Measurements from ENCODE around the gene CDK11A.
"Not testable (repeated sequence)": the region's sequence is repeated elsewhere in the genome, so short reads cannot be mapped to it uniquely, and the experiment has no call there.

DNA sequence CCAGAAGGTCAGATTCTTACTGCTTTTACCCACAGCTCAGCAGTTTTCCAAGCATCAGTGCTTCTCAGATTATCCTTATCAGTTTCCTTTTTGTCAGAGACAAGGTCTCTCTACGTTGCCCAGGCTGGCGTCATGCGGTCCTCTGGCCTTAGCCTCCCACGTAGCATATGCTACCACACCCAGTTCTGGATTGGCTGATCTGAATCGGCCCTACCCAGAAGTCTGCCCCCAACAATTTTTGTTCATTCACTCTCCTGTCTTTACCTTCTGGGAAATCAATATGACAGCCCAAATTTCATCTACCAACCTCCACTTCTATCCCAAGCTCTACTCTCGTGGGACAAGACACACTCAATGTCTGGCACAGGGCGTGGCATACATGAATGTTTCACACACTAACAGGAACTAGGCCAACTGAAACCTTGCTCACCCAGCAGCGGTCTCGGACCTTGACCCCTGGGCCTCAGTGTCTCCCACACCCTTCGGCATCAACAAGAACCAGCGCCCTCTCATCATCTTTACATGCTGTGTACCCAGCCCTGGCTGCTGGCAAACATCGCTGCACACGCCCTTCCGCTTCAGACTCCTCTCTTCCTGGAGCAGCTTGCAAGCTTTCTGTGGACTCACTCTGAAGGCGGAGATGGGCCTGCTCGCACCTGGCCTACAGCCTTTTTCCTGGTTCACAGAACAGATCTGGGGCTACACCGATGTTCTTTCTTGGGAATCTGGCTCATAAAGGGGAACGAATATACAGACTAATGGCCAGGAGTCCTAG is 8.9 kb downstream of the CDK11A start:
- TF ChIP-seq, protein P1, sequence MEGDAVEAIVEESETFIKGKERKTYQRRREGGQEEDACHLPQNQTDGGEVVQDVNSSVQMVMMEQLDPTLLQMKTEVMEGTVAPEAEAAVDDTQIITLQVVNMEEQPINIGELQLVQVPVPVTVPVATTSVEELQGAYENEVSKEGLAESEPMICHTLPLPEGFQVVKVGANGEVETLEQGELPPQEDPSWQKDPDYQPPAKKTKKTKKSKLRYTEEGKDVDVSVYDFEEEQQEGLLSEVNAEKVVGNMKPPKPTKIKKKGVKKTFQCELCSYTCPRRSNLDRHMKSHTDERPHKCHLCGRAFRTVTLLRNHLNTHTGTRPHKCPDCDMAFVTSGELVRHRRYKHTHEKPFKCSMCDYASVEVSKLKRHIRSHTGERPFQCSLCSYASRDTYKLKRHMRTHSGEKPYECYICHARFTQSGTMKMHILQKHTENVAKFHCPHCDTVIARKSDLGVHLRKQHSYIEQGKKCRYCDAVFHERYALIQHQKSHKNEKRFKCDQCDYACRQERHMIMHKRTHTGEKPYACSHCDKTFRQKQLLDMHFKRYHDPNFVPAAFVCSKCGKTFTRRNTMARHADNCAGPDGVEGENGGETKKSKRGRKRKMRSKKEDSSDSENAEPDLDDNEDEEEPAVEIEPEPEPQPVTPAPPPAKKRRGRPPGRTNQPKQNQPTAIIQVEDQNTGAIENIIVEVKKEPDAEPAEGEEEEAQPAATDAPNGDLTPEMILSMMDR (IDR thresholded peaks at IDR 0.05; ENCODE audit: low read depth, low read length, poor library complexity, severe bottlenecking) = not testable (repeated sequence)
- TF ChIP-seq EZH2phosphoT487 (IDR thresholded peaks at IDR 0.05; ENCODE audit: borderline replicate concordance, low read length) = not testable (repeated sequence)
